Breast epithelium (tissue), 4 donors: ENCODE data around the gene SPEN. TPM values are rescaled to one million over a fixed set of nuclear protein-coding genes. Genes with fewer than 3 reads are reported as not detected.
A peak's percentile ranks its signal among the peaks of the same experiment; 100 is the strongest.
"Not testable (repeated sequence)": the region's sequence is repeated elsewhere in the genome, so short reads cannot be mapped to it uniquely, and the experiment has no call there.

ENCODE experiments used
- DNase-seq, 2 donors: peaks; one replicate each; pipeline ENCODE4 v3.0.0-alpha.2; 2019; ENCODE audit warnings: low spot score in 2 of 2
- H3K27ac ChIP-seq, 2 donors: fragments of 200-600 bp; sonication (generic) in 1 of 2; one replicate each; pipeline ENCODE4 v1.5.1; 2016 to 2019; ENCODE audit warnings: mild to moderate bottlenecking in 1 of 2
- H3K27me3 ChIP-seq, 2 donors: fragments of 200-600 bp; sonication (generic) in 1 of 2; one replicate each; pipeline versions ENCODE4 v1.5.1 to v1.6.0; 2017 to 2019; ENCODE audit warnings: control low read depth in 1 of 2, mild to moderate bottlenecking in 1 of 2
- H3K36me3 ChIP-seq: fragments of 200-600 bp; one replicate; pipeline ENCODE4 v1.5.1; 2019
- H3K4me1 ChIP-seq, 2 donors: fragments of 200-600 bp; sonication (generic); one replicate each; pipeline ENCODE4 v1.5.1; 2016 to 2019; ENCODE audit warnings: control low read depth in 1 of 2
- H3K4me3 ChIP-seq, 3 donors: fragments of 200-600 bp; sonication (generic); 1 replicate in 2 of 3; 2 replicates in 1 of 3; pipeline ENCODE4 v1.5.1; 2016 to 2019; ENCODE audit warnings: mild to moderate bottlenecking in 3 of 3, moderate library complexity in 2 of 3
- H3K9me3 ChIP-seq, 2 donors: fragments of 200-600 bp; sonication (generic) in 1 of 2; one replicate each; pipeline ENCODE4 v1.5.1; 2016 to 2019; ENCODE audit warnings: control low read depth in 1 of 2
- CTCF ChIP-seq, 3 donors: fragments of 450-650 bp; IDR thresholded peaks; one replicate each; pipeline ENCODE4 v1.5.1; 2016 to 2017; ENCODE audit warnings: antibody characterized with exemption in 3 of 3, mild to moderate bottlenecking in 3 of 3, moderate library complexity in 3 of 3
- POLR2A ChIP-seq: fragments of 450-650 bp; IDR thresholded peaks from one replicate; pipeline ENCODE4 v1.6.1; 2016; ENCODE audit warnings: antibody characterized with exemption, mild to moderate bottlenecking, moderate library complexity
- POLR2AphosphoS5 ChIP-seq, 3 donors: sonication (generic); formaldehyde crosslinking; IDR thresholded peaks; one replicate each; pipeline ENCODE4 v1.6.1; 2017; ENCODE audit warnings: antibody characterized with exemption in 3 of 3
- intact Hi-C: fragments of 100-400 bp; cut with DNase I; formaldehyde crosslinking; loops from one replicate; pipeline ENCODE4 v1.15.1; 2023; ENCODE audit warnings: low total_unique reads
- total RNA-seq, 3 donors: library from RNA; depleted of rRNA; stranded (reverse); fragments of >200 nt; gene quantifications; one replicate each; pipeline ENCODE4 v1.1.0, GENCODE V29; 2016

Gene SPEN
- total RNA-seq, 3 donors from 2014 or later, result 46.9 to 56.6 (median 51.2) TPM

GRCh38 chr1:15826810-15827507 is 20.5 kb upstream of the SPEN start:
- no peaks in the 10 kb centered on the region for H3K36me3 ChIP-seq
- no peaks in the 10 kb centered on the region for H3K9me3 ChIP-seq
- H3K27ac ChIP-seq, result no peak overlapping the region
- intact Hi-C loops, result no loop called here
- H3K4me3 ChIP-seq, result no peak overlapping the region
- TF ChIP-seq CTCF (IDR thresholded peaks at IDR 0.05), result no peak
- TF ChIP-seq POLR2A, result no peak
- TF ChIP-seq POLR2AphosphoS5 (IDR thresholded peaks at IDR 0.05), result no peak
- H3K4me1 ChIP-seq, result peaks cover 0 to 13% of the 10 kb centered on the region in 2 donors
- H3K27me3 ChIP-seq, result no peaks in the 10 kb centered on the region
- no peak for DNase-seq

GRCh38 chr1:15827567-15827966 is 19.9 kb upstream of the SPEN start:
- H3K4me3 ChIP-seq, H3K36me3 ChIP-seq, intact Hi-C loops, DNase-seq, H3K27me3 ChIP-seq, H3K9me3 ChIP-seq, H3K27ac ChIP-seq: not testable (repeated sequence)
- H3K4me1 ChIP-seq, result peaks cover 0 to 13% of the 10 kb centered on the region in 2 donors

- H3K27ac ChIP-seq, intact Hi-C loops, H3K27me3 ChIP-seq, DNase-seq, H3K4me3 ChIP-seq, H3K9me3 ChIP-seq, H3K36me3 ChIP-seq: not testable (repeated sequence)
- H3K4me1 ChIP-seq, result peaks cover 0 to 13% of the 10 kb centered on the region in 2 donors
Measured at GRCh38 chr1:15828931-15829330, 18.6 kb upstream of the SPEN start.

GRCh38 chr1:15830258-15830657 is 17.2 kb upstream of the SPEN start:
- H3K36me3 ChIP-seq, result no peaks in the 10 kb centered on the region
- no peaks in the 10 kb centered on the region for H3K27me3 ChIP-seq
- no peak overlapping the region for H3K4me3 ChIP-seq
- H3K4me1 ChIP-seq, result peaks cover 0 to 13% of the 10 kb centered on the region in 2 donors
- intact Hi-C loops, result no loop called here
- peak overlapping the region; percentile 29 to 100 for H3K27ac ChIP-seq
- no peaks in the 10 kb centered on the region for H3K9me3 ChIP-seq
- DNase-seq, result no peak
- TF ChIP-seq POLR2AphosphoS5 (IDR thresholded peaks at IDR 0.05) (no peak), CTCF (IDR thresholded peaks at IDR 0.05) (peak in 2 of 3 donors; percentile 24 to 37)

GRCh38 chr1:15833069-15833679 is 14.3 kb upstream of the SPEN start:
- Histone ChIP-seq H3K27me3 (no peaks in the 10 kb centered on the region), H3K9me3 (no peaks in the 10 kb centered on the region), H3K27ac (peak overlapping the region; percentile 87 to 100), H3K36me3 (no peaks in the 10 kb centered on the region), H3K4me3 (peak overlapping the region; percentile 74 to 93 (median 82)), H3K4me1 (peaks cover 0 to 13% of the 10 kb centered on the region in 2 donors)
- peak; percentile 79 to 90 for DNase-seq
- intact Hi-C loops, result no loop called here
- peak in 2 of 3 donors; percentile 37 to 70 for TF ChIP-seq POLR2AphosphoS5 (IDR thresholded peaks at IDR 0.05)
- no peak for TF ChIP-seq CTCF (IDR thresholded peaks at IDR 0.05)
- no peak for TF ChIP-seq POLR2A

- no peak for TF ChIP-seq CTCF (IDR thresholded peaks at IDR 0.05)
- no peak for TF ChIP-seq POLR2A
- TF ChIP-seq POLR2AphosphoS5 (IDR thresholded peaks at IDR 0.05), result no peak
- Histone ChIP-seq H3K4me3 (peak overlapping the region; percentile 74 to 93 (median 82)), H3K27me3 (no peaks in the 10 kb centered on the region), H3K4me1 (peaks cover 0 to 13% of the 10 kb centered on the region in 2 donors), H3K27ac (peak overlapping the region; percentile 96 to 100), H3K36me3 (no peaks in the 10 kb centered on the region), H3K9me3 (no peaks in the 10 kb centered on the region)
- no peak for DNase-seq
- intact Hi-C loops, result no loop called here
Measured at GRCh38 chr1:15833842-15834405, 13.6 kb upstream of the SPEN start.
